H1 (cell line): Measurements from ENCODE around the gene ARSB. TPM values are rescaled to one million over a fixed set of nuclear protein-coding genes. Genes with fewer than 3 reads are reported as not detected.

Experiments used
- CTCF ChIA-PET: fragments of 300-600 bp; sonication (Branson Sonifier 250); formaldehyde crosslinking; loops from one replicate; lab custom pipeline; 2021; ENCODE audit not compliant: partially characterized antibody; lab: Charles Lee
- POLR2A ChIA-PET: fragments of 300-600 bp; sonication (Branson Sonifier 250); formaldehyde crosslinking; loops from one replicate; lab custom pipeline; 2021; ENCODE audit warnings: inconsistent platforms; ENCODE audit not compliant: partially characterized antibody; lab: Charles Lee
- DNase-seq, 2 experiments: peaks; one replicate each; pipeline versions ENCODE4 v3.0.0 to v3.0.0-alpha.2; 2010 to 2022; ENCODE audit warnings: low spot score in 2 of 2, low read depth in 1 of 2, mixed read lengths in 1 of 2
- FAIRE-seq: peaks from 2 replicates; lab custom pipeline; 2011; peaks lifted over from hg19 to GRCh38; lab: Jason Lieb, UNC
- H2AFZ ChIP-seq: 2 replicates; pipeline ENCODE4 v1.8.1; 2012; ENCODE audit warnings: low read length, inconsistent platforms
- H2AK5ac ChIP-seq: 2 replicates; pipeline ENCODE4 v1.6.1; 2013; ENCODE audit warnings: low read depth, low read length
- H2BK120ac ChIP-seq: replicated peaks from 2 replicates; pipeline ENCODE3; 2013; ENCODE audit warnings: low read depth, low read length, inconsistent platforms
- H2BK12ac ChIP-seq: 2 replicates; pipeline ENCODE4 v1.6.1; 2013; ENCODE audit warnings: low read depth, low read length
- H2BK15ac ChIP-seq: 2 replicates; pipeline ENCODE4 v1.6.1; 2013; ENCODE audit warnings: low read length
- H2BK20ac ChIP-seq: 2 replicates; pipeline ENCODE4 v1.6.1; 2013; ENCODE audit warnings: low read length
- H2BK5ac ChIP-seq: 2 replicates; pipeline ENCODE4 v1.6.1; 2013; ENCODE audit warnings: low read depth, low read length
- H3K14ac ChIP-seq: 2 replicates; pipeline ENCODE4 v1.6.1; 2013; ENCODE audit warnings: inconsistent platforms; ENCODE audit not compliant: insufficient read length
- H3K18ac ChIP-seq: 2 replicates; pipeline ENCODE4 v1.6.1; 2013; ENCODE audit warnings: low read length; ENCODE audit errors: extremely low read depth
- H3K23ac ChIP-seq: 2 replicates; pipeline ENCODE4 v1.6.1; 2013; ENCODE audit warnings: inconsistent platforms; ENCODE audit not compliant: insufficient read length
- H3K23me2 ChIP-seq: 2 replicates; pipeline ENCODE4 v1.6.1; 2013; ENCODE audit warnings: low read depth, low read length
- H3K27ac ChIP-seq: 2 replicates; pipeline ENCODE4 v1.6.1; 2011; ENCODE audit warnings: low read depth, low read length, inconsistent platforms
- H3K27me3 ChIP-seq, 4 experiments: replicated peaks in 1 of 4; 1 replicate in 1 of 4; 2 replicates in 3 of 4; pipeline versions ENCODE4 v1.6.1 to v1.8.1; 2011 to 2013; ENCODE audit warnings: low read length in 3 of 4, mild to moderate bottlenecking in 3 of 4, inconsistent platforms in 2 of 4, mixed read lengths in 2 of 4, moderate library complexity in 1 of 4; ENCODE audit not compliant: control insufficient read depth in 3 of 4, insufficient read depth in 3 of 4; ENCODE audit errors: extremely low read depth in 1 of 4
- H3K36me3 ChIP-seq, 4 experiments: 2 replicates each; pipeline versions ENCODE4 v1.6.1 to v1.8.1; 2011 to 2013; ENCODE audit warnings: mild to moderate bottlenecking in 4 of 4, low read length in 3 of 4, moderate library complexity in 2 of 4, control low read depth in 1 of 4, inconsistent platforms in 1 of 4; ENCODE audit not compliant: insufficient read depth in 4 of 4, control insufficient read depth in 2 of 4
- H3K4ac ChIP-seq: replicated peaks from 2 replicates; pipeline ENCODE3; 2013; ENCODE audit warnings: low read length, low read depth, mixed read lengths, inconsistent platforms; ENCODE audit not compliant: insufficient read length
- H3K4me1 ChIP-seq, 4 experiments: replicated peaks in 1 of 4; 1 replicate in 1 of 4; 2 replicates in 3 of 4; pipeline versions ENCODE4 v1.6.1 to v1.8.1; 2011 to 2013; ENCODE audit warnings: low read length in 3 of 4, inconsistent platforms in 2 of 4, mixed read lengths in 1 of 4; ENCODE audit not compliant: insufficient read depth in 4 of 4, control insufficient read depth in 3 of 4
- H3K4me2 ChIP-seq, 2 experiments: 2 replicates each; pipeline versions ENCODE4 v1.6.1 to v1.8.1; 2011 to 2013; ENCODE audit warnings: low read depth in 2 of 2, low read length in 2 of 2, control low read depth in 1 of 2, inconsistent platforms in 1 of 2, mild to moderate bottlenecking in 1 of 2; ENCODE audit not compliant: insufficient read depth in 1 of 2
- H3K4me3 ChIP-seq, 4 experiments: fragments of 200-600, 300-600 bp in 1 of 4; sonication (generic), shearing (Covaris generic), sonication (Bioruptor Twin) in 1 of 4; 2 replicates each; pipeline versions ENCODE4 v1.5.1 to v1.8.1; 2011 to 2016; ENCODE audit warnings: low read length in 4 of 4, low read depth in 3 of 4, control low read depth in 2 of 4, inconsistent platforms in 2 of 4, mild to moderate bottlenecking in 2 of 4, mixed read lengths in 1 of 4, moderate library complexity in 1 of 4; ENCODE audit not compliant: insufficient read depth in 2 of 4; ENCODE audit errors: extremely low read depth in 1 of 4
- H3K56ac ChIP-seq: replicated peaks from 2 replicates; pipeline ENCODE3; 2013; ENCODE audit warnings: low read depth, mild to moderate bottlenecking, mixed read lengths, low read length, inconsistent platforms; ENCODE audit not compliant: insufficient read length
- H3K79me1 ChIP-seq: 2 replicates; pipeline ENCODE4 v1.6.1; 2013; ENCODE audit warnings: low read depth, low read length, control low read depth
- H3K79me2 ChIP-seq, 2 experiments: 2 replicates each; pipeline versions ENCODE4 v1.6.1 to v1.8.1; 2012 to 2013; ENCODE audit warnings: low read length in 2 of 2, mild to moderate bottlenecking in 2 of 2, inconsistent platforms in 1 of 2; ENCODE audit not compliant: insufficient read depth in 2 of 2, control insufficient read depth in 1 of 2
- H3K9ac ChIP-seq, 4 experiments: replicated peaks in 1 of 4; 1 replicate in 1 of 4; 2 replicates in 3 of 4; pipeline versions ENCODE4 v1.6.1 to v1.8.1; 2011 to 2013; ENCODE audit warnings: low read depth in 3 of 4, low read length in 3 of 4, control low read depth in 2 of 4, mild to moderate bottlenecking in 2 of 4, moderate library complexity in 2 of 4, inconsistent platforms in 1 of 4; ENCODE audit errors: extremely low read depth in 1 of 4
- H3K9me3 ChIP-seq, 2 experiments: 2 replicates each; pipeline versions ENCODE4 v1.6.1 to v1.8.1; 2012 to 2013; ENCODE audit warnings: mild to moderate bottlenecking in 2 of 2, moderate library complexity in 2 of 2, control low read depth in 1 of 2, inconsistent platforms in 1 of 2, low read depth in 1 of 2, low read length in 1 of 2, mixed read lengths in 1 of 2; ENCODE audit not compliant: insufficient read depth in 2 of 2
- H4K20me1 ChIP-seq, 2 experiments: replicated peaks in 1 of 2; 2 replicates each; pipeline versions ENCODE3 to v1.8.1; 2011 to 2013; ENCODE audit warnings: inconsistent platforms in 2 of 2, low read length in 2 of 2, mild to moderate bottlenecking in 1 of 2; ENCODE audit not compliant: insufficient read depth in 2 of 2, control insufficient read depth in 1 of 2
- H4K5ac ChIP-seq: 2 replicates; pipeline ENCODE4 v1.6.1; 2013; ENCODE audit warnings: low read length, low read depth, mixed read lengths, inconsistent platforms; ENCODE audit not compliant: insufficient read length
- H4K8ac ChIP-seq: 2 replicates; pipeline ENCODE4 v1.8.0; 2013; ENCODE audit warnings: mild to moderate bottlenecking, moderate library complexity, low read length, inconsistent platforms; ENCODE audit not compliant: insufficient read depth; ENCODE audit errors: extremely low read depth
- H4K91ac ChIP-seq: replicated peaks from 2 replicates; pipeline ENCODE3; 2013; ENCODE audit warnings: low read length, mixed read lengths, inconsistent platforms; ENCODE audit not compliant: insufficient read length
- RXRA ChIP-seq: IDR thresholded peaks from 2 replicates; pipeline ENCODE4 v1.6.1; 2011; ENCODE audit warnings: low read depth, mild to moderate bottlenecking, low read length, moderate library complexity; ENCODE audit not compliant: insufficient read depth
- TBP ChIP-seq: IDR thresholded peaks from 2 replicates; pipeline ENCODE4 v1.6.1; 2011; ENCODE audit warnings: low read depth, low read length, improper control_type of control experiment
- WGBS, 2 experiments: shearing (Covaris generic) in 1 of 2; methylation state at CpG; one replicate each; pipeline versions ENCODE4 v1.1.6 to v1.1.7; 2013 to 2015; ENCODE audit warnings: low lambda C conversion rate in 2 of 2, mixed read lengths in 2 of 2, inconsistent platforms in 1 of 2, low coverage in 1 of 2, missing lambda C conversion rate in 1 of 2; ENCODE audit not compliant: insufficient replicate concordance in 2 of 2, insufficient coverage in 1 of 2, insufficient read length in 1 of 2; ENCODE audit errors: extremely low coverage in 1 of 2, missing lambda C conversion rate in 1 of 2; 5-methylcytosine and 5-hydroxymethylcytosine counted together
- polyA plus RNA-seq, 7 experiments: library from polyadenylated mRNA; depleted of rRNA in 3 of 7; stranded (reverse) in 5 of 7; unstranded in 2 of 7; fragments of >200 nt in 5 of 7; fragments of 200-250 nt in 2 of 7; gene quantifications; 1 replicate in 5 of 7; 2 replicates in 1 of 7; 4 replicates in 1 of 7; pipeline versions ENCODE4 v1.2.1 to v1.2.3, GENCODE V29; 2011 to 2013; ENCODE audit warnings: missing spikeins in 2 of 7, mixed read lengths in 2 of 7
- total RNA-seq: library from RNA; stranded (reverse); fragmentation: NEBNext Ultra II Directional; extraction: Animal tissue kit (Norgen Biotek cat#: 25700); gene quantifications from 2 replicates; pipeline ENCODE4 v1.2.1, GENCODE V29; 2021

The ARSB gene
- total and polyA plus RNA-seq, 2 of the 8 experiments (the other 6 are each of a cell fraction or from before 2014, with no cell fraction given), result 6.4 to 13.9 TPM

DNA sequence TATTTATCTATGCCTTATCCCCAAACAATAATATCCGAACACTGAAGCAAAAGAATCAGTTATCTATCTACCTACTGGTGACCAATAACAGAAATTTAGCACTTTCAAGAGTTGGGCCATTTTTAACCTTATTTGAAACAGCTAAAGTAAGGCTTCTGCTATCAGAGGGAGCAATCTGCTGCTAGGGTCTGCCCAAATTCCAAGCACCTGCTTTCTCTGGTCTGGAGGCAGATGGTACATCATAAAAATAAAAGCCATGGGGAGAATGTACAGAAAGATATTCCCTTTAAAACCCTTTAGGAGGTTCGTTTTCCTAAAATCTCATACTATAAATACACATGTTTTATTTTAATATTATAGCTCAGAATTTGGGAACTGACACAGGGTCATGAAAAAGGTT lies 37.7 kb upstream of the ARSB start:
- no peaks in the 10 kb centered on the region for H4K20me1 ChIP-seq
- no peak overlapping the region for H2BK12ac ChIP-seq
- H3K18ac ChIP-seq, result no peak overlapping the region
- DNase-seq (no peak), FAIRE-seq (no peak)
- ChIA-PET CTCF (interaction anchor here (0.6 to 13.1 kb wide), 24 partner anchors 11 to 975 kb away, joined by 3 to 243 read pairs (median 4); partner anchors contain the start of gene BHMT), POLR2A (no interaction called here)
- H3K4ac ChIP-seq, result no peak overlapping the region
- no peak overlapping the region for H4K91ac ChIP-seq
- H3K36me3 ChIP-seq, result no peaks in the 10 kb centered on the region
- H2BK5ac ChIP-seq, result no peak overlapping the region
- H3K9ac ChIP-seq, result no peak overlapping the region
- H4K8ac ChIP-seq, result no peak overlapping the region
- 94% methylated on average over 2 of the region's 2 CpGs; no CpG with 5 or more reads in 1 of the 2 experiments for WGBS, 2 experiments
- H3K27me3 ChIP-seq, result no peaks in the 10 kb centered on the region
- H3K79me2 ChIP-seq, result no peaks in the 10 kb centered on the region
- H3K4me1 ChIP-seq, result peaks cover 3 to 14% (median 6%) of the 10 kb centered on the region in 4 experiments; a peak in 5 of 7 replicates
- no peak overlapping the region for H2BK120ac ChIP-seq
- no peak overlapping the region for H3K14ac ChIP-seq
- H3K56ac ChIP-seq, result no peak overlapping the region
- no peak overlapping the region for H3K23ac ChIP-seq
- H3K9me3 ChIP-seq, result no peaks in the 10 kb centered on the region
- H3K27ac ChIP-seq, result no peak overlapping the region
- H2AFZ ChIP-seq, result no peak overlapping the region
- no peak overlapping the region for H2BK15ac ChIP-seq
- no peak overlapping the region for H4K5ac ChIP-seq
- no peak overlapping the region for H2BK20ac ChIP-seq
- H3K4me2 ChIP-seq, result no peak overlapping the region
- no peaks in the 10 kb centered on the region for H3K79me1 ChIP-seq
- no peak overlapping the region for H3K4me3 ChIP-seq
- H2AK5ac ChIP-seq, result no peak overlapping the region
- no peaks in the 10 kb centered on the region for H3K23me2 ChIP-seq
- TF ChIP-seq TBP (no peak), RXRA (no peak)
